ENCODE measurements around the gene NCAPG. TPM values are rescaled to one million over a fixed set of nuclear protein-coding genes. Genes with fewer than 3 reads are reported as not detected.
A peak's percentile ranks its signal among the peaks of the same experiment; 100 is the strongest.

Gene NCAPG
- total and polyA plus RNA-seq, 8 donors, result 0.09 to 1.3 (median 0.30) TPM; not detected in 1

- TF ChIP-seq CTCF (IDR thresholded peaks at IDR 0.05), result no peak
- Histone ChIP-seq H3K27ac (no peak overlapping the region), H3K4me1 (no peaks in the 10 kb centered on the region), H3K27me3 (no peaks in the 10 kb centered on the region), H3K4me3 (no peak overlapping the region), H3K36me3 (no peaks in the 10 kb centered on the region), H3K9me3 (no peaks in the 10 kb centered on the region)
- ATAC-seq, result peak; percentile 29 to 63 (median 54)
- DNase-seq, result no peak
- no peak for FAIRE-seq
- intact Hi-C loops (cut with DNase I), result no loop called here
- 47 to 49% methylated on average over 2 of the region's 2 CpGs for WGBS, 2 donors
Measured at GRCh38 chr4:17866810-17867209, 56.0 kb downstream of the NCAPG start.

- Histone ChIP-seq H3K27ac (no peak overlapping the region), H3K27me3 (no peaks in the 10 kb centered on the region), H3K4me3 (no peak overlapping the region), H3K9me3 (no peaks in the 10 kb centered on the region), H3K4me1 (no peaks in the 10 kb centered on the region), H3K36me3 (no peaks in the 10 kb centered on the region)
- TF ChIP-seq CTCF (IDR thresholded peaks at IDR 0.05), result no peak
- DNase-seq (no peak), FAIRE-seq (no peak), ATAC-seq (peak in 1 of 4 donors; percentile 24)
- intact Hi-C loops (cut with DNase I), result no loop called here
- 35 to 38% methylated on average over 3 of the region's 3 CpGs for WGBS, 2 donors
Measured at GRCh38 chr4:17867276-17867675, 56.5 kb downstream of the NCAPG start.

- ATAC-seq, result no peak
- no peak for FAIRE-seq
- no peak overlapping the region for H3K4me3 ChIP-seq
- no peaks in the 10 kb centered on the region for H3K4me1 ChIP-seq
- WGBS, 2 donors, result 77 to 82% methylated on average over 2 of the region's 2 CpGs
- no peak for TF ChIP-seq CTCF (IDR thresholded peaks at IDR 0.05)
- intact Hi-C loops (cut with DNase I), result no loop called here
- no peaks in the 10 kb centered on the region for H3K27me3 ChIP-seq
- DNase-seq, result no peak
- H3K27ac ChIP-seq, result no peak overlapping the region
- no peaks in the 10 kb centered on the region for H3K36me3 ChIP-seq
- H3K9me3 ChIP-seq, result no peaks in the 10 kb centered on the region
Measured at GRCh38 chr4:17869327-17869726, 58.5 kb downstream of the NCAPG start.

- H3K4me3 ChIP-seq, result no peak overlapping the region
- H3K27me3 ChIP-seq, result no peaks in the 10 kb centered on the region
- FAIRE-seq (no peak), ATAC-seq (no peak), DNase-seq (no peak)
- intact Hi-C loops (cut with DNase I), result no loop called here
- 95 to 99% methylated on average over 4 of the region's 4 CpGs for WGBS, 2 donors
- TF ChIP-seq CTCF (IDR thresholded peaks at IDR 0.05), result no peak
- H3K36me3 ChIP-seq, result no peaks in the 10 kb centered on the region
- peaks cover 0 to 8% (median 0%) of the 10 kb centered on the region in 3 donors for H3K4me1 ChIP-seq
- H3K27ac ChIP-seq, result no peak overlapping the region
- no peaks in the 10 kb centered on the region for H3K9me3 ChIP-seq
Measured at GRCh38 chr4:17875402-17876070, 64.8 kb downstream of the NCAPG start.

- Histone ChIP-seq H3K9me3 (no peaks in the 10 kb centered on the region), H3K27ac (no peak overlapping the region), H3K4me3 (no peak overlapping the region), H3K4me1 (peaks cover 0 to 8% (median 0%) of the 10 kb centered on the region in 3 donors), H3K27me3 (no peaks in the 10 kb centered on the region), H3K36me3 (no peaks in the 10 kb centered on the region)
- no peak for ATAC-seq
- DNase-seq, result no peak
- TF ChIP-seq CTCF (IDR thresholded peaks at IDR 0.05), result no peak
- intact Hi-C loops (cut with DNase I), result no loop called here
- WGBS, 2 donors, result 94 to 95% methylated on average over 4 of the region's 4 CpGs
- FAIRE-seq, result no peak
Measured at GRCh38 chr4:17876943-17877342, 66.2 kb downstream of the NCAPG start.
